IPS-NIHi7 (cell line): Measurements from ENCODE around the gene GRIK1.

ENCODE experiments used
- DNase-seq: peaks from one replicate; pipeline ENCODE4 v3.0.0; 2012; ENCODE audit warnings: mixed read lengths; ENCODE audit errors: extremely low spot score

GRIK1 gene

DNA sequence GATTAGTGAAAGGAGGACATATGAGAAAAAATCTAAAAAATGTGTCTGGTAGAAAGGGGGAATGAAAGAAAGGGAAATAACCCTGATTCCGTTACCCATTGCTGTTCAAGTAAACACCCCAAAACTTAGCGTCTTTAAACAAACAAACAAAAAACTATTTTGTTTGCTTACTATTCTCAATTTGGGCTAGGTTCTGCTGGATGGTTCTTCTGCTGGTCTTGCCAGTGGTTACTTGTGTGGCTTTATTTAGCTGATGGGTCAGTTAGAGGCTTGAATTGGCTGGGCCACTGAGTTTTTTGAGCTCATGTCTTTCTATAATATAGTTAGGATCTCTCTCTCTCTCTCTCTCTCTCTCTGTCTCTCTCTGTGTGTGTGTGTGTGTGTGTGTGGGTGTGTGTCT, 112.1 kb downstream of the GRIK1 start:
- no peak for DNase-seq

DNA sequence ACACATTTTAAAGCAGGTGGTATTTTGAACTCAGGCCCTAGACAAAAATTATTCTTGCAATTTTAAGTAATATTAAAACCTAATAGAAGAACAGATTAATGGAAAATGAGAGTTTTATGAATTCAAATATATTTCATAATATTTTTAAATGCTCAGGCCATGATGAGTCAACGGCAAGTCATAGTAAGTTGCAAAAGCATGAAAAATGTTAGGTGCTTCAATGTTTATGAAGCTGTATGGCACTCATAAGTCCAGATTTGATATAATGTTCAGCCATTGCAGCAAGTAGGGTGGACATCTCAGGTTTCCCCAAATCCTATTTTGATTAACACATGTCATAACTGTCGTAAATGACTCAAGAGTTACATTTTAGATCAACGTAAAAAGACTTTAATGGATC, 112.6 kb downstream of the GRIK1 start:
- DNase-seq: no peak

DNA sequence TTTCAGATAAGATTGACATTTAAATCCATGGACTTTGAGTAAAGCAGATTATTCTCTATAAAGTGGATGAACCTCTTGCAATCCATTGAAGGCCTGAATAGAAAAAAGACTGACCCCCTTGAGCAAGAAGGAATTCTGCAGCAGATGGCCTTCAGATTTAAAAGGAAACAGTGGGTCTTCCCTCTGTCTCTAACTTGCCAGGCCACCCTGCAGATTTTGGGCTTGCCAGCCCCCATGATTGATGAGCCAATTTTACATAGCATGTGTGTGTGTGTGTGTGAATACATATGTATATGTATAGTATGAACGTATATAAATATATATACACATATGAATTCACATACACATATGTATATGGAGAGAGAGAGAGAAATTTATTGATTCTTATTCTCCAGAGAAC, 113.4 kb downstream of the GRIK1 start:
- no peak for DNase-seq

DNA sequence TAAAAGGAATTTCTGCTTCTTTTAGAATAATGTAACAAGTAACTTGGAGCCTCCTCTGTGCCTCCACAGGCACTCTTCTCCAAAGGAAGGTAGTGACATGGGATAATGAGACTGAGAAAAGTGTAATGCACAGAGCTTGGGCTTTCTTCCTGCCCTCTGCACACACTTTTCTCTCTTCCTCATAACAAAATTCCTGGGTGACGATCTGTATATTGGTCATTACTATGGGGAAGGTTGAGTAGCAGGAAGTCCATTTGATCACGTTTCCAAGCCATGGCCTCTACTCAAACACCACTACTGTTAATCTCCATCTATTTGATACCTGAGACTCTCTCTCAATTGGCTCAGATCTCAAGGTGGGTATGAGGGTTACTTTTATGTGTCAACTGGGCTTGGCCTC, 113.9 kb downstream of the GRIK1 start:
- DNase-seq: no peak

DNA sequence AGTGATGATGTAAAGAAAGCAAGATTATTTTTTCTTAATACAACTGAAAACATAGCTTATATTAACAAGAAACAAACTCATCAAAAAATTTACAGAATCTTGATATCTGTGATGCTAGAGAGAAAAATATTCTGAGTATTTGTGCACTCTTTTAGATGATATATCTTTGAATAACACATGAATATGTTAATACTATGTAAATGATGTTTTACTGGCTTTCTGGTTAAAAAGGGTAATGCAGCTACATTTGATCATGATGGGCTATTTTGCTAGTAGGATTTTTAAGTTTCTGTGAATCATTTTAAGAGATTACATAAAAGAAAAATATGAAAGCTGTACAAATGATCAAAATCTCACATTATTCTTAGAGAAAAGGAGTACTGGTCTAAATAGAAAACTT, 114.5 kb downstream of the GRIK1 start:
- no peak for DNase-seq

DNA sequence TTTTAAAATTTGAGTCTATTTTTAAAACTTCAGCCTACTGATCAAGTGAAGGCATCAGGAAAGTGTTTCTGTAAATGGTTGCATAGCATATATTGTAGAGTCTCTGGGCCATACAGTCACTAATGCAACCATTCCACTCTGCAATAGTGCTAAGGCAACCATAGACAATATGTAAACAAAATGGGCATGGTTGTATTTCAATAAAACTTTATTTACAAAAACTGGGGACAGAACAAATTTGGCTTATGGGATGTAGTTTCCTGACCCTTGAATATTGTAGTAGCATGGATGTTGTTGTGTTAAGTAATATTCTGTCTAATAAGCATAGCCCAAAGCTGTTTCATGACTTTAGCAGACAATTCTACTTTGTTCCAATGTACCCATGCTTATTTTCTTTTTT, 117.7 kb downstream of the GRIK1 start:
- no peak for DNase-seq

DNA sequence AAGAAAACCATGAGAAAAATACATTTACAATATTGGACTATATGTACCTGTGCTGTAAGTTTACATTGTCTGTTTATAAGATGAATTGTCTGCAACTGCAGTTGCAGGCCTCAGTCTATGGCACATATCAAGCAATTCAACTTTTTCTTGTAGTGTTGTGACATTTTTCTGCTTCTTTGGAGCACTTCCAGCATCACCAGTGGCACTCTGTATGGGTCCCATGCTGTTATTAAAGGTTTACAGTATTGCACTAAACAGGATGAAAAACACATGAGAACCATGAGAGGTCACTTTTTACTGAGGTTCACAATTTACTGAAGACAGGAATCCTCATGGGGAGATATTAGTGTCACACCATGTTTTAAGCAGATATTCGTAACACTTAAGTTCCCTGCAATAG, 118.6 kb downstream of the GRIK1 start:
- DNase-seq: no peak

DNA sequence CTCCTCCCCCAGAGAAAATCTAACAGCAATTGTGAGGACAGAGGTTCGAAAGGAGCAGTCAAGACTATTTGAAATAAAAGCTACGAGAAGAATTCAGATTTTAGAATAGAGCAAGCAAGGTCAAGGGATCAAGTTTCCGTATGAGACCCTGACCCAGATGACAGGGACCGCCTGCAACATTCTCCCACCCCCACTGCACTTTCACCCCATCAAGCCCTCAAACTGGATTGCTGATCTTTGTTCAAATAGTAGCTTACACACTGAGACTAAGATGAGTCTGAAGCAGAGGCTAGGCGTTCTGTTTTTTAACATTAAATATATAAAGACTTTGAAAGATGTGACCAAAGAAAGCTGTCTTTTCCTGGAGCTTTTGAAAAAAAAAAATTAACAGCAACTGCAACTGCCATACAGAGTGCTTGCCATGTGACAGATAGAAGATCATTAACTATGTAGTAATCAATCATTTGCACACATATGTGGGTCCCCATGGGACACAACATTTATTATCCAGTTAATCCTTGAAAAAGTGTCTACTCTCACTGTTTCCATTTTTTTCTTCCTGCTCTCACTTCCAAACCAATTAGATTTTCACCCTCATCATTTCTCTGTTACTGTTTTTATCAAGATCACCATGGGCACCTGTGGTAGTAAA, 120.0 kb downstream of the GRIK1 start:
- no peak for DNase-seq

DNA sequence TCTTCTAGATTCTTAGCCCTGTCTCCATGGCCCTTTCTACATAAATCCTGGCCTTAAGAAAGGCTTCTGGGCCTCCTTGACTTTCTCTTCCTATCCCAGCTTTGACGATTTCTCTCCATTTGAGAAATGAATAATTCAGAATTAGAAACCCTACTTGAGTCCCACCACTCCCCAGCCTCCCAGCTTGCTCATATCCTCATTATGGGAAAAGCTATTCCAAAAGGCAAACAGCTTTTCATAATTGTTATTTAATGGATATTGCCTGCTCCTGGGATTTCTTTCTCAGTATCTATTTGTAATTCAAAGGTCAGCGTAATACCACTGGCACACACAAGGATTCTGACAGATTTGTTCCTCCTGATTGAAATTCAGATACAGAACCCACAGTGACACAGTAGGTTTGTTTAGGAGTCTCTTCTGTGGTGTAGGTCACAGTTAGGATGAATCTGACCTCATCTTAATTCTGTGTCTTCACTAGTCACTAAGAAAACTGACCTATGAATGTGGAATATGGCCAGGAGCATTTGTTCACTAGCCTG, 121.3 kb downstream of the GRIK1 start:
- DNase-seq: no peak

DNA sequence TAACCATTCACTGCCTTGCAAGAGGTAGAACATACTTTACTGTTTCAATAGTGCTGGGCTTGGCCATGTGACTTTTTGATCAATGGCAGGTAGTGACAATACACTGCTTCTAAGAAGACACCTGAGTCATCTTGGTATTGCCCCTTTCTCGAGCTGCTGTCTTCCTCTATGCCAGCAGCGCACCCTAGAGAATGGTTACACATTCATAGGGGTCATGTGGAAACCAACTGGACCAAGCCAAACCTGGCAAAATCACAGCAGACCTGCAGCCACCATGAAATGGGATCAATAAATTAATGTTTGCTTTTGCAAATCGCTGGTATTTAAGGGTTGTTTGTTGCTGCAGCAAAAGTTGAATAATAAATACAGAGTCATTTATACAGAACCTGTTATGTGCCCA, 122.3 kb downstream of the GRIK1 start:
- DNase-seq: no peak

DNA sequence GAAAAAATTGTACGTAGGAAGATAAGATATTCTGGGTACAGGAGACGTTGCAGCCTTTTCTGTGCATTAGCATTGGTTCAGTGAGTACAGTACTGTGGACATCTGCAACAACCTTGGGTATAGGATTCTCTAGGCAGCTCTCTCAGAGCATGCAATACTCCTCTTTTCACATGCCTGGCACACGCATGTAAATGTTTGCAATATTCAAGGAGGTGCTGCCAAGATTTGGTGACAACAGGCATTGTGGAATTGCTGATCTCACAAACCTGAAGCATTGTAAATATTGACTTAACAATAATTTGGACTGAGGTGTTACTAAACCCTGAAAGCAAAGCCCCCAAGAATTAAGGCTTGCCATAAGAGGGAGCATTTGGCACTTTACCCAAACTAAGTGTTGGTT, 126.8 kb downstream of the GRIK1 start:
- DNase-seq: no peak

DNA sequence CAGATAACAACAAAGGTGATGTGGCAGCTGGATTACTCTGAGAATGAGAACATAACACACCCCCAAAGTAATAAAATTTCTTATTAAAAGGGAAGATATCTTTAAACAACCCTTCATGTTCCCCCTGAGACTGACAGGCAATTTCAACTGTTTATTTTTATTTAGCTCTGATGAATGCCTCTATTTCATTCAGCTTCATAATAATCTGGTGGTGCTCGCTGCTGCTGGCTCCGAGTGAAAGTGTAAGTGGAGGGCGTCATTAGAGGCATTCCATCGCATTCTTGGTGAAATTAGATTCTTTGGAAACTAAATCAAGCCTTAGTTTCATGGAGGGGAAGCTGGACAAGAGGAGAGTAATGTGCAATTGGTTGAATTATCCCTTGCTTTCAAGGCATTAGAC, 128.9 kb downstream of the GRIK1 start:
- DNase-seq: no peak

DNA sequence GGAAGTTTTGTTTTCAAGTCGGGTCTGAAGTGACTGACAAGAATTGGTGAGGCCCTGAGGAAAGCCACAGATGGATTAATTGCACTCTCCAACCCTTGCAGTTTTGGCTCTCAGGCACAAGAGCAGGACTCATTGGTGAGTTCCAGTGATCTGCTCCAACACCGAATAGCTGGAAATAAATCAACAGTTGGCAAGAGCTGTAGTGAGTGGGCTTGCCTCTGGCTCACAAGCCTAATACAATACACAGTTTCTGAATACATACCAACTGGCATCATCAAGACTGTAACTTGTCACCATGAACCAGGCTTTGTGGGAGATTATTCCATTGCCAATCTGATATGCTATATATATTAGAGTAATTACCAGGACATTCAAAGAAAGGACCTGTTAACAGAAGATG, 131.6 kb downstream of the GRIK1 start:
- DNase-seq: no peak

DNA sequence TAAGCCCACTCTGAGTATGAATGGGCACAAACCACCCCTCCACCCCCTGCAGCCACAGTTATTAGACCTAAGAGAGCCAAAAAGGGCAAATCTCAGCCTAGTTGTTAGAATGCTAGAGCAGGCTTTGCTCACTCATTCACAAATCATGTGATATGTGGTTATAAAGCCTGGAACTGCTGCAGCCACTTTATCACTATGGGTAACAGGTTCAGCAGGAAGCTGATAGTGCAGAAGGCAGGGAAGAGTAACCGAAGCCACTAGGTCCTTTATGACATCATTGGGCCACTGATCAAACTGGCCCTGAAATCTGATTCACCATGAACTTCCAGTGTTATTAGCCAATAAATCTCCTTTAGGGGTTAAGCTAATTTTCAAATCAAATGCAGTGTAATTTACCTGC, 134.7 kb downstream of the GRIK1 start:
- no peak for DNase-seq

DNA sequence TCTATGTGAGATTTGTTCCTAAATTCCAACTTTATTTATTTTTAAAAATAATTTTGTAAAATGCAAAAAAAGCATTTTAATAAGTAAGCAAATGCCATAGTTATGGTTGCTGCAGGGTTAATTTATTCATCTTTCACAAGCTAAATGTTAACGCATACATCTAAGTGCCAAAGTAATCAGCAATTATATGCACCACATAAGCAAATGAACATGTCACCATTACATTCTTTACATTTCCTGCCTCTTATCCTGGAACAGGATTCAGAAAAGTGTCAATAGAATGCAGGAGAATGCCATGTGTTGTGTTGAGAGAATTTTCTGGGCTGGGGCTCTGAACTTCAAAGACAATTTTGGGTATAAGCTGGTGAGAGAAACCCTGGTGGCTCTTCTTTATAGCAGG, 136.6 kb downstream of the GRIK1 start:
- DNase-seq: no peak

DNA sequence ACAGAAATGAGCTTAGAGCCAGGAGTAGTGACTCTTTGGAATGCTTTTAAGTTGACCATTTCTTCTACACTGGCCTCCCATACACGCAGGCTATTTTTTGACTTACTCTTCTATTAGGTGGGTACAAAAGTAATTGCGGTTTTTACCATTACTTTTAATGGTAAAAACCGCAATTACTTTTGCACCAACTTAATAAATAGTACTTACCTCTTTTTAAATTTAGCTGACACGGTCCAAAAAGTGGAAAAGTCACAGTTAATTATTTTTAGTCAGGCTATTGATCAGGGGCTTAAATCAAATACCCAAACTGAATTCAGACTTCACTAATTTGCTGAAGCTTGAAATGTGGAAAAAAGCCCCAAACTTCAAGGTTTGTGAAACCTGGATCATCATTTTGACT, 138.7 kb downstream of the GRIK1 start:
- DNase-seq: no peak

DNA sequence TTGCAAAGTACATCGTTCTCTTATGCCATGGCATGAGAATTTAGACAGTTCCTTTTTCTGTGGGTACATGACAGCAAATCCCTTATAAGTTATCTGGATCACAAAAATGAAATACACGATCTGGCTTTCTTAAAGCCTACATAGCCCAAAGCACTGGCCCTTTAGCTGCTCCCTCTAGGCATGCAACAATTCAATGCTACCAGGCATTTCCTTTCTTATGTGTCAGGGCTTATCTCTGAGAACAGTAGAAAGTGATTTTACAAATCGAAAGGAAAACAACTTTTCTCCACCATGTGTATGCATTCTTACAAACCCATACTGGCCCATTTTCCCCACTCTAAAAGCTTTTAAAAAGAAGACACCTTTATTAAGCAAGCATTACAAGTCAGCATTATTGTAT, 139.7 kb downstream of the GRIK1 start:
- DNase-seq: no peak

DNA sequence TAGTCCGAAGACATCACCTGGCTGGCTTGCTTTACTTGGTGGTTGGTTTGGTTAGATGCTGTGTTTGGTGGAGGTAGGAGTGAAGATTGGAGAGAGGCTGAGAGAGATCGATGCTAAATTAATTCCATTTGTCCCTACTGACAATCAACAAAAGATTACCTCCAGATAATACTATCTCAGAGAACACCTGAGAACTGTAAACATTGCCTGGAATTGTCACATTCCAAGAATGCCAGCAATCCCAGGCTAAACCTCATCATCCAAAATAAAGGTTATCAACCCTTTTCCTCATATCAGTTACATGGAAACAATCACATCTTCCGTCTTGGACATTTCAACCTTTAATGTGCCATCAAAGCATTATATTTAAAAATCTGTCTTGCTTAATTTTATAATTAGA, 141.0 kb downstream of the GRIK1 start:
- no peak for DNase-seq

DNA sequence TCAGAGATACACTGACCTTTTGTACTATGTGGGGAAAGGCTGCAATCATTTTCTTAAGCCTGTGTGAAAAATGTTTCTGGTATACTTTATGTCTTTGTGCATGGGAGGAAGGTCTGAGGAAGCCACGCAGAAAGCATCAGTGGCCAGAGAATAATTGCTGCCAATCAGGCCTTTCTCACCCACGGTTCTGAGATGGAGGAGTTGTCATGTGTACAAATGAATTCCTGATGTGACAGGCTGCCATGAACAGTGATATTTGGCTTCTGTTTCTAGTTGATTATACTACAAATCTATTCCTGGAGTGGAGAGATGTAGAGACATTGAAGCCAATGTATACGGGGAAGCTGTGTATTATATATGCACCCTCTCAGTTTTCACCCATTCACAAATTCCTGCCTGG, 142.6 kb downstream of the GRIK1 start:
- no peak for DNase-seq

DNA sequence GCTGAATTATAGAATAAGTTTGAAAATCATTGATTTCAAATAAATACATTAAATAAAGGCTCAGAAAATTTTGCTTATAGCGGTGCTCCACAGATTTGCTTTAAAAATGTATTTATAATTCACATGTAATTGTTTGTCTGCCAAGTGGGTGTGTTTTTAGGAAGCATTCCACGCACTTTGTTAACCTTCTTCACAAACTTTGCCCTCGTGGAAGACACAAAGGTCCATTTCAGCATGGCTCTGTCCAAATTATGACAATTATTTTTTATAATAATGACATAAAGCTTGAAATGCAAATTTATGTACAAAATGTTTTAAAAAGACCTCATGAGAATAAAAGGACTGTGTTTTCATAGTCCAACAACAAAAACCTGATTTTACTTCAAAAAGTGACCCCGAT, 146.1 kb downstream of the GRIK1 start:
- no peak for DNase-seq

DNA sequence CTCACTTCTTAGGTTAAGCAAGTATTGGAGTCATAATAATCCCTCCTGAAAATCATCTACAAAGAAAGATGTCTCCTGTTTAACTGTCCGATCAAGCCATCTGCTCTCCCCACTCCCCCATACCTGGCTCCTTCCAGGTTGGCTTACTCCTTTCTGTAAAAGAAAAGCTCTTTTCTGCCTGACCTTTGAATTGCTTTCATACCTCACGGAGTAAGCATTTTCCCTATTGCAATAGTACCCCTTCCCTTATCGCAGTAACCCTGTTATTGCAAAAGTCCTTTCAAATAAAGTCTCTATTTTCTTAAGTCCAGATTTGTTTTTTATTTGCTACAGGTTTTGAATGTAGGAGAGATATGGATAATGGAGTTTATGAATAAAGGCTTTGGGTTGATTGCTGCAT, 150.4 kb downstream of the GRIK1 start:
- no peak for DNase-seq

DNA sequence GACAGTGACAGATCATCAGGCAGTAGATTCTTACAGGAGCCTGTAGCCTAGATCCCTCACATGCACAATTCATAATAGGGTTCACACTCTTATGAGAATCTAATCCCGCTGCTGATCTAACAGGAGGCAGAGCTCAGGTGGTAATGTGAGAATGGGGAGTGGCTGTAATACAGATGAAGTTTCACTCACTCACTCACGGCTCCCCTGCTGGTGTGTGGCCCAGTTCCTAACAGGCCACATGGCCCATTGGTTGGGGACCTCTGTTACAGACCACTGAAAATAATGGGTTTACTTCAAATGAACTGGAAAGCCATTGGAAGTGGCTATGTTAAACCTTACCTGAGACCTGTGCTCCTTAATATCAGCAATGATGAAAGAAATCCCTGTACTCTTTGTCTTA, 151.0 kb downstream of the GRIK1 start:
- no peak for DNase-seq

DNA sequence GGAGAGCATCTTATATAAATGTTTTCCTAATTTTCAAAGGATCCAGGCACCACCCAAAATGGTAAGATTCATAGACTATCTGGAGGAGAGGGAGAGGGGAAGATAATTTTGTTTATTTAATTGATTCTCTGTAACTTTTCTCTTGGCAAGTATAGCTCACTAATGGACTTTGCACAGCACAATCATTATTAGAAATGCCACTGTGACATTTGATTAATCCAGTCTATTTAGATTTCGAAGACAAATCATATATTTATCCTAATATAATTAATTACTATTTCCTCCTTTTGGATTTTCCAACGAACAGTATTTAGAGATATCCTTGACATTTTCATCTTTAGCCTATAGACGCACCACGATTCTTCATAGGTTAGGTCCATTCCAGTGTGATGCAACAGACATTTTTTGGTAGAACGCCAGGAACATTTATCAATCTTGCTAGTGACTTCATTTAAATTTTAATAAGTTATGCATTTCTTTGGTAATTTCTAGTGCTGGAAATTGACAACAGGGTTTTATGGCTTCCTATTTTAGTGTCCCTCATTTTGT, 152.4 kb downstream of the GRIK1 start:
- DNase-seq: no peak
